C4-2B (cell line): ENCODE data around the gene PTPRQ.

Source experiments
- ZFX ChIP-seq: fragments of 450-650 bp; IDR thresholded peaks from 2 replicates; pipeline ENCODE4 v1.6.1; 2017
- TF ChIP-seq, protein P1 (sequence below): fragments of 450-650 bp; conservative IDR thresholded peaks from 2 replicates; pipeline ENCODE4 v1.5.1; 2017; ENCODE audit warnings: mild to moderate bottlenecking

DNA sequence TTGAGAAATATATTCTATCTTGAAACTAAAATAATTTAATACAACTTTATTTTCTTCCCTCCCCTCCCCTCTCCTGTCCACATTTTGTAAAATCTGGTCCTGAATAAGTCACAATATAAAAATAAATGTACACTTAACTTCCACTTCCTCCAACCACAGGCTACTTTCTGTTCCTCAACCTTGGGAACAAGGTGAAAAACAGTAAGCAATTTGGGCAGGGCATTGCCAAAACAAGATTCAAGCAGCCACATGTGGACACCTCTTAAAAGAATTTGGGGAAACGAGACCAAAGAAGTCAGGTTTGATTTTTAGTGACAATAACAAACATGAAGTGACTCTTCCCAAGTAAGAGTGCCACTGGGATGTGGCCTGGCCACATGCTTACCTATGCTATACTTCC lies 115.7 kb downstream of the PTPRQ start:
- TF ChIP-seq, protein P1, sequence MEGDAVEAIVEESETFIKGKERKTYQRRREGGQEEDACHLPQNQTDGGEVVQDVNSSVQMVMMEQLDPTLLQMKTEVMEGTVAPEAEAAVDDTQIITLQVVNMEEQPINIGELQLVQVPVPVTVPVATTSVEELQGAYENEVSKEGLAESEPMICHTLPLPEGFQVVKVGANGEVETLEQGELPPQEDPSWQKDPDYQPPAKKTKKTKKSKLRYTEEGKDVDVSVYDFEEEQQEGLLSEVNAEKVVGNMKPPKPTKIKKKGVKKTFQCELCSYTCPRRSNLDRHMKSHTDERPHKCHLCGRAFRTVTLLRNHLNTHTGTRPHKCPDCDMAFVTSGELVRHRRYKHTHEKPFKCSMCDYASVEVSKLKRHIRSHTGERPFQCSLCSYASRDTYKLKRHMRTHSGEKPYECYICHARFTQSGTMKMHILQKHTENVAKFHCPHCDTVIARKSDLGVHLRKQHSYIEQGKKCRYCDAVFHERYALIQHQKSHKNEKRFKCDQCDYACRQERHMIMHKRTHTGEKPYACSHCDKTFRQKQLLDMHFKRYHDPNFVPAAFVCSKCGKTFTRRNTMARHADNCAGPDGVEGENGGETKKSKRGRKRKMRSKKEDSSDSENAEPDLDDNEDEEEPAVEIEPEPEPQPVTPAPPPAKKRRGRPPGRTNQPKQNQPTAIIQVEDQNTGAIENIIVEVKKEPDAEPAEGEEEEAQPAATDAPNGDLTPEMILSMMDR, result no peak
- TF ChIP-seq ZFX, result no peak
